CD4-positive, alpha-beta T cell treated with Interleukin-2 at 100 ng/mL for 4 hours (primary cell): ENCODE data around the gene PHF21A.
"Not testable (repeated sequence)": the region's sequence is repeated elsewhere in the genome, so short reads cannot be mapped to it uniquely, and the experiment has no call there.

ENCODE experiments used
- DNase-seq: peaks from one replicate; pipeline ENCODE4 v3.0.0-alpha.2; 2020; ENCODE audit warnings: low spot score

PHF21A gene

GRCh38 chr11:45982656-45983470 is 138.4 kb downstream of the PHF21A start:
- DNase-seq: no peak

GRCh38 chr11:45981826-45982225 is 139.4 kb downstream of the PHF21A start:
- DNase-seq: not testable (repeated sequence)

- DNase-seq: no peak
These were observed 146.4 kb downstream of the PHF21A start for GRCh38 chr11:45974806-45975205.

- no peak for DNase-seq
These were observed 147.7 kb downstream of the PHF21A start for GRCh38 chr11:45973601-45974000.

- DNase-seq: no peak
These were observed 152.4 kb downstream of the PHF21A start for GRCh38 chr11:45968901-45969300.

GRCh38 chr11:45967506-45967905 is 153.7 kb downstream of the PHF21A start:
- DNase-seq: no peak

- peak; percentile 75 for DNase-seq
These were observed 156.3 kb downstream of the PHF21A start for GRCh38 chr11:45964911-45965389.

GRCh38 chr11:45961751-45962240 is 159.5 kb downstream of the PHF21A start:
- no peak for DNase-seq

- DNase-seq: no peak
These were observed 160.7 kb downstream of the PHF21A start for GRCh38 chr11:45960387-45961095.

- DNase-seq: no peak
These were observed 161.4 kb downstream of the PHF21A start for GRCh38 chr11:45959851-45960250.

- DNase-seq: no peak
These were observed 171.3 kb downstream of the PHF21A start for GRCh38 chr11:45949992-45950407.

- no peak for DNase-seq
These were observed 172.9 kb downstream of the PHF21A start for GRCh38 chr11:45948356-45948755.

- DNase-seq: no peak
These were observed 173.4 kb downstream of the PHF21A start for GRCh38 chr11:45947885-45948284.

GRCh38 chr11:45945397-45945999 is 175.8 kb downstream of the PHF21A start:
- no peak for DNase-seq

GRCh38 chr11:45942381-45942780 is 178.9 kb downstream of the PHF21A start:
- no peak for DNase-seq

- no peak for DNase-seq
These were observed 180.0 kb downstream of the PHF21A start for GRCh38 chr11:45941285-45941684.

- no peak for DNase-seq
These were observed 181.4 kb downstream of the PHF21A start for GRCh38 chr11:45939836-45940235.

GRCh38 chr11:45937916-45938315 is 183.3 kb downstream of the PHF21A start:
- no peak for DNase-seq

GRCh38 chr11:45936511-45937054 is 184.7 kb downstream of the PHF21A start:
- no peak for DNase-seq

- DNase-seq: no peak
These were observed 185.7 kb downstream of the PHF21A start for GRCh38 chr11:45935349-45936064.

- DNase-seq: no peak
These were observed 186.5 kb downstream of the PHF21A start for GRCh38 chr11:45934580-45935318.
